GM12872 (cell line): ENCODE data around the gene SDHC.

Experiments
- TF ChIP-seq, protein P1 (sequence below): IDR thresholded peaks from 3 replicates; pipeline ENCODE4 v1.5.1; 2011; ENCODE audit warnings: low read depth, mild to moderate bottlenecking, low read length, moderate library complexity; ENCODE audit not compliant: insufficient read depth

SDHC gene, protein sequence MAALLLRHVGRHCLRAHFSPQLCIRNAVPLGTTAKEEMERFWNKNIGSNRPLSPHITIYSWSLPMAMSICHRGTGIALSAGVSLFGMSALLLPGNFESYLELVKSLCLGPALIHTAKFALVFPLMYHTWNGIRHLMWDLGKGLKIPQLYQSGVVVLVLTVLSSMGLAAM

DNA sequence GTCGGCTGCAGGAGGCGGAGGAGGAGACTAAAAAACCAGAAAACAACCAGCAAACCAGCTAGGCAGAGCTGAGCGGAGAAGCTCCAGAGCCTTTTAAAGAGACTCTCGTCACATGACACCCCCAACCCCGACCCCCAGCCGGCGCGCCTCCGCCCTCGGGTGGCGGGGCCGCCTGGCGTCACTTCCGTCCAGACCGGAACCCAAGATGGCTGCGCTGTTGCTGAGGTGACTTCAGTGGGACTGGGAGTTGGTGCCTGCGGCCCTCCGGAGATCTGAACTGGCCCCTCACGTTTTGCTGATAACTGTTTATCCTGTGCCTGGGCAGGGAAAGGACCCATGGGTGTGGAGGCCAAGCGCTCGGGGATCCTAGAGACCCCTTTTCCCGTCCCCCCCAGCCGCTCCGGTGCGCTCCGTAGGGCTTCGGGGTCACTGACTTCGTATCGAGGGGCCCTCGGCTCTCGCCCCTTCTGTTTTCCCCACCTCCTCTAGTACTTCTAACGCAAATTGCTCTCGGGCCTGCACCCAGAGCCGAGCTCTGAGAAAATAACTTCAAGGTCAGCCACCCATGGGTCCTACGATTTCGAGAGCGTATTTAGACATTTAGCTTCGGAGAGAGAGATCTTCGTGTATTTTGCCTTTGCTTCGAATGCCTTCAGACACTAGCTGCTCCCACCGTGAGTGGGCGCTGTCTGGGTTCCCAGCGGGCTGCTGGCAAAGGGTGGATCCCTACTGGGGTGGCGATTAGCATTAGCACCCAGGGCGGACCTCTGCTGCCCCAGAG lies at the start of gene SDHC:
SDHC (plus strand) TSS at position 181 of the 781 bp plus-strand sequence; CDS start at position 206, 25 bp downstream.
- TF ChIP-seq, protein P1, sequence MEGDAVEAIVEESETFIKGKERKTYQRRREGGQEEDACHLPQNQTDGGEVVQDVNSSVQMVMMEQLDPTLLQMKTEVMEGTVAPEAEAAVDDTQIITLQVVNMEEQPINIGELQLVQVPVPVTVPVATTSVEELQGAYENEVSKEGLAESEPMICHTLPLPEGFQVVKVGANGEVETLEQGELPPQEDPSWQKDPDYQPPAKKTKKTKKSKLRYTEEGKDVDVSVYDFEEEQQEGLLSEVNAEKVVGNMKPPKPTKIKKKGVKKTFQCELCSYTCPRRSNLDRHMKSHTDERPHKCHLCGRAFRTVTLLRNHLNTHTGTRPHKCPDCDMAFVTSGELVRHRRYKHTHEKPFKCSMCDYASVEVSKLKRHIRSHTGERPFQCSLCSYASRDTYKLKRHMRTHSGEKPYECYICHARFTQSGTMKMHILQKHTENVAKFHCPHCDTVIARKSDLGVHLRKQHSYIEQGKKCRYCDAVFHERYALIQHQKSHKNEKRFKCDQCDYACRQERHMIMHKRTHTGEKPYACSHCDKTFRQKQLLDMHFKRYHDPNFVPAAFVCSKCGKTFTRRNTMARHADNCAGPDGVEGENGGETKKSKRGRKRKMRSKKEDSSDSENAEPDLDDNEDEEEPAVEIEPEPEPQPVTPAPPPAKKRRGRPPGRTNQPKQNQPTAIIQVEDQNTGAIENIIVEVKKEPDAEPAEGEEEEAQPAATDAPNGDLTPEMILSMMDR, result peak; percentile 51

DNA sequence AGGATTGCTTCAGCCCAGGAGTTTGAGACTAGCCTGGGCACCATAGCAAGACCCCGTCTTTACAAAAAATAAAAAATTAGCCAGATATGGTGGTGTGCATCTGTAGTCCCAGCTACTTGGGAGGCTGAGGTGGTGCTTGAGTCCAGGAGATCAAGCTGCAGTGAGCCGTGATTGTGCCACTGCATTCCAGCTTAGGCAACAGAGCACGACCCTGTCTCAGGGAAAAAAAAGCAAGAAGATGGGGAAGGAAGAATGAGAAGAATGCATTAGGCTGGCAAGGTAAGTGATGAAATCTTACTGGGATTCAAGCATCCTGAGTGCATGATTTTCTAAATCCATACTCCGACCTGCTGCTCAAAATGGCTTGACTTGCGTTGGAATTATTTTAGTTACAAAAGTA lies 48.9 kb upstream of the SDHC start:
- TF ChIP-seq, protein P1, result no peak

DNA sequence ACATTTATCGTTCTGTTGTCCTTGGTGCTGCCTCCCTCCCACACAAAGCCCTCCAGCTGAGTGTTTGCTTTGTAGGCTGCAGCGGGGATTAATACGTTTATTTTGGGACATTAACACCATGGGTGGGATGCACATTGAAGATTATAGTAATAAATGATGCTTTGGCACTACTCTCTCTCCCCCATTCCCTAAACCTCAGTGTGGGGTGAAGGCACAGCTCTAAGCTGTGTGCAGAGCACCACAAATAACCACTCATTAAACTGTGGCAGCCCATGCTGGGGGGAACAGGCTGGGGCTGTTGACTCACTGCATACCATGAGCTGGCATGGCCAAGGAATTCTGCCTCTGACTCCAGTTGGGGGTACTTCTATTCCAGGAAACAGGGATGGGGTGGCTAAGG lies 48.0 kb upstream of the SDHC start:
- TF ChIP-seq, protein P1, result no peak

DNA sequence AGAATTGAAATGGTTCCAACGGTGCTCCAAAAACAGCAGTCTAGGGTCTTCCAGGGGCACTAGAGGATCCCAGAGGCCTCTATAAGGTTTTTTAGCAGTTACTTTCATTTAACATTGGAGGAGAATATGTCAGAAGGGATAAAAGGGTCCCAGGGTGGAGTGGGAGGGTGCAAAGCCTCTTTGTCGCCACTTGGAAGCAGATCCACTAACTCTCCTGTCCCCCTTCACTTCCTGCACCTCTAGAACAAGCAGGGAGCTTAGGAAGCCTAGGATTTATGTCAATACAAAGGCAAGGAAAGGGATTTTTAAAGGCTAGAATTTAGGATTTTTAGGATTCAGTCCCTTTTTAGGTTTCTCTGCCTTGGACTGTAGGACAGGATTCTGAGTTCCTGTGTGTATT lies 47.3 kb upstream of the SDHC start:
- TF ChIP-seq, protein P1, result no peak

DNA sequence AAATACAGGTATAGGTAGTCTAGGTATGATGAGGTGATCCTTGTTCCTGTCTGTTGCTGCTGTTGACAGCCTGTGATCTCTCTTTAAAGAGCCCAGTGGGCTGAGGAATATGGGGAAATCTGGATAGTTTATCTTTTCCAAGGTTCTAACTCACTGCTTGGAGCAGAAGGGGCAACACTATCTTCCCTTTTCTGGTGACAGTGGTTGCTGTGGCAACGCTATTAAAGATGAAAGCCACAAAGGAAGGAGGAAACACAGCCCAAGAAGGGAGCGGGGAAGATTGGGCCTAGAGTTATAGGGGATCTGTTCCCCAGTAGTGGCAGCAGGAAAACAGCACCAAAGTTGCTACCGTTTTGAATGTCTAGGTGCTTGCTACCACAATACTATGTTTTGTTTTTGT lies 46.9 kb upstream of the SDHC start:
- TF ChIP-seq, protein P1, result no peak

DNA sequence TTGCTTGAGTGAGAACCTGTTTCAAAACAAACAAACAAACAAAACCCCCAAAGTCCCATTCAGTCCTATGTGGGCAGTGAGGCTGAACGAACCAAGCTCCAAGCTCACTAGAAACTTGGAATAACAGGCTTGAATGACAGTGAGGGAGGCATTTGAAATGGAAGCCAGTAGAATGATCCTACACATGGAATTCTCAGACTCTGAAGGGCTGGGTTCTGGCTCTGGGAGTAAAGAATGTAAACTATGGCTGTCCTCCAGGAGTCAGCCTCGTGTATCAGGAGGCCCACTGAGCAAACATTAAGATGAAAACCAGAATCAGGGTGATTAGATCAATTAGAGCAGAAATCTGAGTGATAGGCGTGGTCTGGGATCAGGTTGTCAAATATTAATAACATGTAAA lies 40.8 kb upstream of the SDHC start:
- TF ChIP-seq, protein P1, result no peak

DNA sequence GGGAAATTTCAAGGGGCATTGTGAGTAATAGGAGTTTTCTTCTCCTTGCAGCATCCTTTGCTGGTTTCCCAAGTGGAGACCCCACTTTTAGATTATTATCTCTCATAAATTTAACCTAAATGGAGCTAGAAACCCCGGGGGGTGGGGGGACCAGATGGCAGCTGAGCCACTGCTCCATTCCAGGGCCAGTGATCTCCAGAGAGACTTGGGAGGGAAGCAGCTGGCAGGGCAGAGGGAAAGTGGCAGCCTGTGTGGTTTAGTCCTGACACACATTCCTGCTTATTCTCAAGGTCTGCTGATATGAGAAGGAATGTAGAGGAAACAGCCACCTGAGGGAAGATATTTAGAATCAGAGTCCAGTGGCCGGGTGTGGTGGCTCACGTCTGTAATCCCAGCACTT lies 39.3 kb upstream of the SDHC start:
- TF ChIP-seq, protein P1, result no peak
